SK-N-SH treated with all-trans-retinoic acid at 6 μM for 48 hours (cell line): ENCODE results near the gene AMACR.

Experiments used
- ATAC-seq: fragments of 200-7000 bp; cut with Tn5 transposase; 3 replicates; pipeline ENCODE4 v1.9.1; 2020; ENCODE audit warnings: mild to moderate bottlenecking, moderate library complexity
- BACH2 ChIP-seq: fragments of 250-450 bp; sonication (Bioruptor Pico); IDR thresholded peaks from 2 replicates; pipeline ENCODE4 v1.9.0; 2021; ENCODE audit warnings: mild to moderate bottlenecking, borderline replicate concordance
- CSDC2 ChIP-seq: fragments of 250-450 bp; sonication (Bioruptor Pico); IDR thresholded peaks from 2 replicates; pipeline ENCODE4 v1.5.0; 2020; ENCODE audit warnings: mild to moderate bottlenecking, moderate library complexity
- CSRNP3 ChIP-seq: fragments of 250-450 bp; sonication (Bioruptor Pico); IDR thresholded peaks from 2 replicates; pipeline ENCODE4 v1.5.1; 2021; ENCODE audit warnings: mild to moderate bottlenecking, moderate library complexity
- ESRRG ChIP-seq: fragments of 250-450 bp; sonication (Bioruptor Pico); IDR thresholded peaks from 2 replicates; pipeline ENCODE4 v1.6.1; 2021; ENCODE audit warnings: mild to moderate bottlenecking
- GLIS3 ChIP-seq: fragments of 250-450 bp; sonication (Bioruptor Pico); IDR thresholded peaks from 2 replicates; pipeline ENCODE4 v1.5.0; 2020; ENCODE audit warnings: mild to moderate bottlenecking, moderate library complexity
- ISL1 ChIP-seq: fragments of 250-450 bp; sonication (Bioruptor Pico); IDR thresholded peaks from 2 replicates; pipeline ENCODE4 v2.1.2; 2022; ENCODE audit warnings: mild to moderate bottlenecking, moderate library complexity
- PATZ1 ChIP-seq: fragments of 250-450 bp; sonication (Bioruptor Pico); IDR thresholded peaks from 2 replicates; pipeline ENCODE4 v1.8.0; 2020; ENCODE audit warnings: mild to moderate bottlenecking, moderate library complexity, borderline replicate concordance
- POU6F1 ChIP-seq: fragments of 250-450 bp; sonication (Bioruptor Pico); IDR thresholded peaks from 2 replicates; pipeline ENCODE4 v1.8.0; 2021; ENCODE audit warnings: low read depth, mild to moderate bottlenecking, moderate library complexity, borderline replicate concordance
- RARB ChIP-seq: fragments of 250-450 bp; sonication (Bioruptor Pico); IDR thresholded peaks from 2 replicates; pipeline ENCODE4 v1.8.0; 2021; ENCODE audit warnings: mild to moderate bottlenecking, moderate library complexity
- SNAI2 ChIP-seq: fragments of 250-450 bp; sonication (Bioruptor Pico); IDR thresholded peaks from 2 replicates; pipeline ENCODE4 v1.5.0; 2020; ENCODE audit warnings: mild to moderate bottlenecking, moderate library complexity
- TCF4 ChIP-seq: fragments of 250-450 bp; sonication (Bioruptor Pico); IDR thresholded peaks from 2 replicates; pipeline ENCODE4 v1.8.0; 2021; ENCODE audit warnings: mild to moderate bottlenecking, moderate library complexity, borderline replicate concordance
- TOX ChIP-seq: fragments of 250-450 bp; sonication (Bioruptor Pico); IDR thresholded peaks from 2 replicates; pipeline ENCODE4 v1.8.0; 2021; ENCODE audit warnings: mild to moderate bottlenecking, moderate library complexity, borderline replicate concordance
- ZC3H10 ChIP-seq: fragments of 250-450 bp; sonication (Bioruptor Pico); IDR thresholded peaks from 2 replicates; pipeline ENCODE4 v1.5.1; 2021; ENCODE audit warnings: mild to moderate bottlenecking, moderate library complexity
- ZFP3 ChIP-seq: fragments of 250-450 bp; sonication (Bioruptor Pico); IDR thresholded peaks from 2 replicates; pipeline ENCODE4 v1.5.0; 2020; ENCODE audit warnings: mild to moderate bottlenecking, moderate library complexity
- ZFP30 ChIP-seq: fragments of 450-650 bp; formaldehyde crosslinking; IDR thresholded peaks from 2 replicates; pipeline ENCODE4 v1.5.0; 2022; ENCODE audit warnings: mild to moderate bottlenecking, moderate library complexity
- ZNF565 ChIP-seq: fragments of 450-650 bp; formaldehyde crosslinking; conservative IDR thresholded peaks from 2 replicates; pipeline ENCODE4 v1.5.0; 2020; ENCODE audit warnings: low read depth, mild to moderate bottlenecking, moderate library complexity
- ZNF70 ChIP-seq: fragments of 450-650 bp; formaldehyde crosslinking; IDR thresholded peaks from 2 replicates; pipeline ENCODE4 v1.5.0; 2020; ENCODE audit warnings: mild to moderate bottlenecking, moderate library complexity
- ZNF8 ChIP-seq: fragments of 450-650 bp; formaldehyde crosslinking; IDR thresholded peaks from 2 replicates; pipeline ENCODE4 v1.5.0; 2020; ENCODE audit warnings: mild to moderate bottlenecking, moderate library complexity
- TF ChIP-seq, protein P1 (sequence below): fragments of 250-450 bp; sonication (Bioruptor Pico); IDR thresholded peaks from 2 replicates; pipeline ENCODE4 v1.5.1; 2020; ENCODE audit warnings: low read depth, mild to moderate bottlenecking, moderate library complexity
- TF ChIP-seq, protein P2 (sequence below): fragments of 250-450 bp; sonication (Bioruptor Pico); IDR thresholded peaks from 2 replicates; pipeline ENCODE4 v1.5.0; 2020; ENCODE audit warnings: mild to moderate bottlenecking, moderate library complexity

Gene AMACR

DNA sequence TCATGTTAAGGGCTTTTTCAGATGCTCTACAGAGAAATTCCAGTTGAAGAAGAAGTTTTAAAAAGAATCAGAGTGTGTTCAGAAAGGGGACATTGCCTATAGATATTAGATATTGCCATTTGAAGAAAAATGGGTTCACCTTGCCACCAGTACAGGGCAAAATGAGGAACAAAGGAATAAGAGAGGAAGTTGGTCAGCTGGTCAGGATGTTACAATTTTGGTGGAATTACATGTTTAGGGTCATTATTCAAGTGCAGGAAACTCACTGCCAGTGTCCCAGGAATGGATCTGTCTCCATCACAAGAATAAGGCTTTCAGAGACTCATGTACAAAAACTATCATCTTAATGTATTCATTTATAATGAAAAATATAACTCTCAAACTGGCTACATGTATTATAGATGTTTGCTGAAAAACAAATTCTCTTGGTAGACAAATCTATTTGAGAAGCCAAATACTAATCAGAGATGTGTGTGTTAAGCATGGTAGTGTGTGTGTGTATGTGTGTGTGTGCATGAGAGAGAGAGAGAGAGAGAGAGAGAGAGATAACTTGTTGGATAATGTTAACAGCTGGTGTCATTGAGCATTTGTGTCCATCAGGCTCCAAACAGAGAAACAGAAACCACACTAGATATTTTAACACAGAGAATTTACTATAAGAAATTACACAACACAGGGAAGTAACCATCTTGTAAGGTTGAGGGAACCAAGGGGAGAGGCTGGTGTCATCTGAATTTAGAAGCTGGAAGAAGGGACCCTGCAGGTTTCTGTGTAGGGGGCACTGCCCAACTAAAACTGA, 40.1 kb upstream of the AMACR start:
- ATAC-seq = no peak
- TF ChIP-seq ZFP30 (CRISPR knock-in tag) (no peak), SNAI2 (CRISPR knock-in tag) (no peak), RARB (CRISPR knock-in tag) (no peak), POU6F1 (CRISPR knock-in tag) (no peak), ZNF70 (CRISPR knock-in tag) (no peak), ZNF8 (CRISPR knock-in tag) (no peak), TCF4 (CRISPR knock-in tag) (no peak), ESRRG (CRISPR knock-in tag) (no peak), ZFP3 (CRISPR knock-in tag) (no peak), ZC3H10 (CRISPR knock-in tag) (no peak), TOX (CRISPR knock-in tag) (no peak), CSDC2 (CRISPR knock-in tag) (no peak), PATZ1 (CRISPR knock-in tag) (no peak), CSRNP3 (CRISPR knock-in tag) (no peak), ISL1 (no peak), BACH2 (CRISPR knock-in tag) (no peak)
- TF ChIP-seq, protein P1, sequence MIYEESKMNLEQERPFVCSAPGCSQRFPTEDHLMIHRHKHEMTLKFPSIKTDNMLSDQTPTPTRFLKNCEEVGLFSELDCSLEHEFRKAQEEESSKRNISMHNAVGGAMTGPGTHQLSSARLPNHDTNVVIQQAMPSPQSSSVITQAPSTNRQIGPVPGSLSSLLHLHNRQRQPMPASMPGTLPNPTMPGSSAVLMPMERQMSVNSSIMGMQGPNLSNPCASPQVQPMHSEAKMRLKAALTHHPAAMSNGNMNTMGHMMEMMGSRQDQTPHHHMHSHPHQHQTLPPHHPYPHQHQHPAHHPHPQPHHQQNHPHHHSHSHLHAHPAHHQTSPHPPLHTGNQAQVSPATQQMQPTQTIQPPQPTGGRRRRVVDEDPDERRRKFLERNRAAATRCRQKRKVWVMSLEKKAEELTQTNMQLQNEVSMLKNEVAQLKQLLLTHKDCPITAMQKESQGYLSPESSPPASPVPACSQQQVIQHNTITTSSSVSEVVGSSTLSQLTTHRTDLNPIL (CRISPR knock-in tag) = no peak

- no peak for ATAC-seq
- TF ChIP-seq GLIS3 (no peak), PATZ1 (CRISPR knock-in tag) (no peak), TOX (CRISPR knock-in tag) (no peak), CSRNP3 (CRISPR knock-in tag) (no peak), SNAI2 (CRISPR knock-in tag) (no peak), ISL1 (no peak), ZC3H10 (CRISPR knock-in tag) (no peak), ZFP30 (CRISPR knock-in tag) (no peak), ZNF565 (CRISPR knock-in tag) (no peak), ZNF70 (CRISPR knock-in tag) (no peak), ESRRG (CRISPR knock-in tag) (no peak)
Measured at GRCh38 chr5:34047143-34047542, 39.3 kb upstream of the AMACR start.

DNA sequence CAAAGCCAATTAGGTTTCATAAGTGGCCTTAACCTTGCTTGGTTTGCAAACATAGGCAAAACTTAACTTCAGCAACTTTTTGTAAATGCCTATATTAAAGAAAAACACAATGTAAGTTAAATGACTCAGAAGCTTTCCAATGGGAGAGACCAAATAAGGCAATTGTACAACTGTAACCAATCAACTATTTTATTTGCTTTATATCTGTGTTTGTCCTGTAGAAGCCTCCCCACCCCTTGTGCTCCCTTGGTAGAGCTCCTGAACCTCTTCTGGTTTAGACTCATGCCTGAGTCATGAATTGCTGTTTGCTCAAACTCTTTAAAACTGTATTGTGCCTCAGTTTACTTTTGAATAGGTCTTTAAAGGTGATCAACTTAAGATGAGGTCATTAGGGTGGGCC, 38.1 kb upstream of the AMACR start:
- ATAC-seq = no peak
- TF ChIP-seq ZFP3 (CRISPR knock-in tag) (no peak), ZNF565 (CRISPR knock-in tag) (no peak), PATZ1 (CRISPR knock-in tag) (no peak), CSDC2 (CRISPR knock-in tag) (no peak)
- TF ChIP-seq, protein P2, sequence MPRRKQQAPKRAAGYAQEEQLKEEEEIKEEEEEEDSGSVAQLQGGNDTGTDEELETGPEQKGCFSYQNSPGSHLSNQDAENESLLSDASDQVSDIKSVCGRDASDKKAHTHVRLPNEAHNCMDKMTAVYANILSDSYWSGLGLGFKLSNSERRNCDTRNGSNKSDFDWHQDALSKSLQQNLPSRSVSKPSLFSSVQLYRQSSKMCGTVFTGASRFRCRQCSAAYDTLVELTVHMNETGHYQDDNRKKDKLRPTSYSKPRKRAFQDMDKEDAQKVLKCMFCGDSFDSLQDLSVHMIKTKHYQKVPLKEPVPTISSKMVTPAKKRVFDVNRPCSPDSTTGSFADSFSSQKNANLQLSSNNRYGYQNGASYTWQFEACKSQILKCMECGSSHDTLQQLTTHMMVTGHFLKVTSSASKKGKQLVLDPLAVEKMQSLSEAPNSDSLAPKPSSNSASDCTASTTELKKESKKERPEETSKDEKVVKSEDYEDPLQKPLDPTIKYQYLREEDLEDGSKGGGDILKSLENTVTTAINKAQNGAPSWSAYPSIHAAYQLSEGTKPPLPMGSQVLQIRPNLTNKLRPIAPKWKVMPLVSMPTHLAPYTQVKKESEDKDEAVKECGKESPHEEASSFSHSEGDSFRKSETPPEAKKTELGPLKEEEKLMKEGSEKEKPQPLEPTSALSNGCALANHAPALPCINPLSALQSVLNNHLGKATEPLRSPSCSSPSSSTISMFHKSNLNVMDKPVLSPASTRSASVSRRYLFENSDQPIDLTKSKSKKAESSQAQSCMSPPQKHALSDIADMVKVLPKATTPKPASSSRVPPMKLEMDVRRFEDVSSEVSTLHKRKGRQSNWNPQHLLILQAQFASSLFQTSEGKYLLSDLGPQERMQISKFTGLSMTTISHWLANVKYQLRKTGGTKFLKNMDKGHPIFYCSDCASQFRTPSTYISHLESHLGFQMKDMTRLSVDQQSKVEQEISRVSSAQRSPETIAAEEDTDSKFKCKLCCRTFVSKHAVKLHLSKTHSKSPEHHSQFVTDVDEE (CRISPR knock-in tag) = no peak
- TF ChIP-seq, protein P1 (CRISPR knock-in tag) = no peak
